Duodenal mucosa (tissue), 2 donors: ENCODE results near the gene EMC9.

Experiments used
- H3K27ac ChIP-seq: one replicate; pipeline ENCODE4 v1.7.0; 2013; ENCODE audit warnings: low read depth, low read length
- H3K27me3 ChIP-seq, 2 donors: one replicate each; pipeline ENCODE4 v1.7.0; 2013; ENCODE audit warnings: low read length in 2 of 2, control low read depth in 1 of 2; ENCODE audit not compliant: insufficient read depth in 2 of 2, control insufficient read depth in 1 of 2
- H3K36me3 ChIP-seq, 2 donors: one replicate each; pipeline ENCODE4 v1.7.0; 2013; ENCODE audit warnings: low read length in 2 of 2, control low read depth in 1 of 2; ENCODE audit not compliant: insufficient read depth in 2 of 2, control insufficient read depth in 1 of 2
- H3K4me1 ChIP-seq, 2 donors: one replicate each; pipeline ENCODE4 v1.7.0; 2013; ENCODE audit warnings: low read length in 2 of 2, control low read depth in 1 of 2; ENCODE audit not compliant: insufficient read depth in 2 of 2, control insufficient read depth in 1 of 2
- H3K4me3 ChIP-seq, 2 donors: one replicate each; pipeline ENCODE4 v1.7.0; 2013; ENCODE audit warnings: low read length in 2 of 2, low read depth in 1 of 2
- H3K9ac ChIP-seq, 2 donors: one replicate each; pipeline ENCODE4 v1.7.0; 2013; ENCODE audit warnings: low read length in 2 of 2, low read depth in 1 of 2
- H3K9me3 ChIP-seq, 2 donors: one replicate each; pipeline ENCODE4 v1.7.0; 2013; ENCODE audit warnings: low read length in 2 of 2, control low read depth in 1 of 2; ENCODE audit not compliant: control insufficient read depth in 1 of 2

EMC9 gene

DNA sequence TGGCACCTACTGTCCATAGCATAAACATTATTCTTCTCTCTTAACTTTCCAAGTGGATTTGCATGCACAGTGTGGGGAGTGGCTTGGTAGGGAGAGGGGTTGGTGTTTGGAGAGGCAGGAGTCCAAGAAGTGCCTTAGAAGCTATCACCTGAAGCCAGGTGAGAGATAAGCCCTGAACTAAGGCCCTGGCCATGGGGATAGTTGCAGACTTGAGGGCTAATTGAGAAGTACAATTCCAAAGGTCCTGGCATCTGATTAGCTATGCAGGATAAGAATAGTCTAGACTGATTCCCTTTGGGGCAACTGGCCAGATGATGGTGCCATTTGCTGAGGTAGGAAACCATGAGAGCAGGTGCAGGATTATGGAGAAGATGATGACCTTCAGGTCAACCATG is 49.3 kb downstream of the EMC9 start:
- H3K4me3 ChIP-seq: no peak overlapping the region
- H3K27me3 ChIP-seq: no peaks in the 10 kb centered on the region
- H3K27ac ChIP-seq: no peak overlapping the region
- no peaks in the 10 kb centered on the region for H3K9me3 ChIP-seq
- peaks cover 0 to 8% of the 10 kb centered on the region in 2 donors for H3K36me3 ChIP-seq
- peaks cover 38 to 46% of the 10 kb centered on the region in 2 donors for H3K4me1 ChIP-seq
- peak overlapping the region in 1 of 2 donors; percentile 22 for H3K9ac ChIP-seq

DNA sequence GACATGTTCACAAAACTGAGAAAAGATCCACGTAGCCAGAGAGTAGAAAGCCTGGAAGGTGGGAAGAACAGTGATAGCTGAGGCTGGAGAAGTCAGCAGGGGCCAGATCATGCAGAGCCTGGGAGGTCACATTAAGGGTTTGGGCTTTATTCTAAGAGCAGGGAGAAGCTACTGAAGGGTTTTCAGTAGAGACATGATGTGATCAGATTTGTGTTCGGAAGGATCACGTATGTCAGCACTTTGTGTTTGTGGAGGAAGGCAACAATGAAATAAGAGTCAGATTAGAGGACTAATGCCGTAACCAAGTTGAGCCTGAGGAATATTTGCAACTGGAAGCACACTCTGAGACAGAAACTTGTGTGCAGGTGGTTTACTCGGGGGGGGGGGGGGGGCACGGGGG is 51.5 kb downstream of the EMC9 start:
- H3K9me3 ChIP-seq: no peaks in the 10 kb centered on the region
- H3K9ac ChIP-seq: no peak overlapping the region
- no peaks in the 10 kb centered on the region for H3K27me3 ChIP-seq
- H3K36me3 ChIP-seq: no peaks in the 10 kb centered on the region
- no peak overlapping the region for H3K27ac ChIP-seq
- H3K4me3 ChIP-seq: no peak overlapping the region
- peaks cover 26 to 31% of the 10 kb centered on the region in 2 donors for H3K4me1 ChIP-seq
